GM19397 (cell line): ENCODE measurements around the gene GPER1.
"Not testable (repeated sequence)": the region's sequence is repeated elsewhere in the genome, so short reads cannot be mapped to it uniquely, and the experiment has no call there.

ENCODE experiments used
- ATAC-seq: cut with Tn5 transposase; IDR thresholded peaks from one replicate; pipeline ENCODE4 v1.9.1; 2021; ENCODE audit warnings: mild to moderate bottlenecking, moderate library complexity; ENCODE audit not compliant: unreplicated experiment

Gene GPER1

DNA sequence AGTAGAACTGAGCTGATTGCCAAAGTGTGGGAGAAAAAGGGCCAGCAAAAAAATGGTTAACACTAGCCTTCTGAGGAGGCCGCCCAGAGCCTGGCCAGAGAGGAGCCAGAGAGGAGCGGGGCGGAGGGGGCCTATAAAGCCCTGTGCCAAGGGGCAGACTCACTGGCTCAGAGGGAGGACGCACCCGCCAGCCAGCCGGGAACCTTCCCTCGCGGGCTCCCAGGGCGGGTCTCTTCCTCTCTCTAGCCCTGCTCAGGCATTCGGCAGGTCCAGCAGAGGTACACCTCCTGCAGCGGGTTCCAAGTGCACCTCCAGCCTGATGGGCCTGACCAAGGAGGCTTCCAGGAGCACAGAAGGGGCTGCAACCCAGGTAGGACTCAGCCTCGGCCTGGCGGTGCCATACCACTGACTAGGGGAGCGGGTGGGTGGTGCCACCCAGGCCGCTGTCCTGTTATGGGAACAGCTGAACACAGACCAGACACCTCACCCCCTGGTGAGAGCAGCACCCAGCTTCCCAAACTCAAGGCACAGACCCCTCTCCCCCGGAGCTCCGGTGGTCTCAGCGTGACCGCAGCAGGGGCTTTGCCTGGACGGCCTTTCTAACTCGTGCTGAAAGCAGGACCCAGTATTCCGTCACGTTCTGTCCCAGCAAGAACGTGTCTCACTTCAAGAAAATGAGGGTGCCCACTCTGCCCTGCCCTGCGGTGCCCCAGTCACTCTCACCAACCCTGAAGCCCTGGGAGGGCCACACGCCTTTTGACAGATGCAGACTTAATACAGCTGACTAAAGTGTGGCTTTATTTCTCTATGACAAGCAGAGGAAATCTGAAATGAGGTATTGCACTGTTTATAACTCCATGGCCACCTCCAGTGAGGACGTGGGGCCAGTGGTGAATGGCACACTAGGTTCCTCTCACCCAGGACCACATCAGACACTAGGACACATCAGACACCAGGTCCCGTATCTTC is at the start of gene GPER1:
GPER1 (plus strand) TSS at position 162 of the 969 bp plus-strand sequence. CDS start 3,616 bp downstream, outside the sequence.
- no peak for ATAC-seq

DNA sequence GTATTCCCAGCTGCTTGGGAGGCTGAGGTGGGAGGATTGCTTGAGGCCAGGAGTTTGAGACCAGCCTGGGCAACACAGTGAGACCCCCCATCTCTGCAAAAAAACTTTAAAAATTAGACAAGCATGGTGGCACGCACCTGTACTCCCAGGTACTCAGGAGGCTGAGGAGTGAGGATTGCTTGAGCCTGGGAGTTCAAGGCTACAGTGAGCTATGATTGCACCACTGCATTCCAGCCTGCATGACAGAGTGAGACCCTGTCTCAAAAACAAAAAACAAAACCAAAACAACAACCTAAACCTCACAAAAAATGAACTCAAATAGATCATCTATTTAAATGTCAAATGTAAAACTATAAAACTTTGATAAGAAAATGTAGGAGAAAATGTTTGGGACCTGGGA is 47.7 kb upstream of the GPER1 start:
- ATAC-seq = not testable (repeated sequence)

DNA sequence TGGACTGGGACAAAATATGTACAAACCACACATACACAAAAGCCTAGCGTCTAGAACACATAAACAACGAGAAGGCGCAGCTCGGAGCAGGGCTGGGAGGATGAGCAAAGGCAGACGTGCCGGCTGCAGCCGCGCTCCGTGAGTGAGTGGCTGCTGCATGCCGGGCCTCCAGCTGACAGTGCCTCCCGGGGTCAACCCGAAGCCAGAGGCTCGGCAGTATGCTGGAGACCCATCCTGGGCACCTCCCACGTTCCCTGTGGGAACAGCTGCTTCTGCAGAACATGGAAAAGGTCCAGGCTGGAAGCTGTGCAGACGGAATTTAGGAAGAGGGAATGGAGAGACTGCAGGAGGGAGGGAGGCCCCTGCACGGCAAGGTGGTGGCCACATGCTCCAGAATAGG is 47.1 kb upstream of the GPER1 start:
- no peak for ATAC-seq

DNA sequence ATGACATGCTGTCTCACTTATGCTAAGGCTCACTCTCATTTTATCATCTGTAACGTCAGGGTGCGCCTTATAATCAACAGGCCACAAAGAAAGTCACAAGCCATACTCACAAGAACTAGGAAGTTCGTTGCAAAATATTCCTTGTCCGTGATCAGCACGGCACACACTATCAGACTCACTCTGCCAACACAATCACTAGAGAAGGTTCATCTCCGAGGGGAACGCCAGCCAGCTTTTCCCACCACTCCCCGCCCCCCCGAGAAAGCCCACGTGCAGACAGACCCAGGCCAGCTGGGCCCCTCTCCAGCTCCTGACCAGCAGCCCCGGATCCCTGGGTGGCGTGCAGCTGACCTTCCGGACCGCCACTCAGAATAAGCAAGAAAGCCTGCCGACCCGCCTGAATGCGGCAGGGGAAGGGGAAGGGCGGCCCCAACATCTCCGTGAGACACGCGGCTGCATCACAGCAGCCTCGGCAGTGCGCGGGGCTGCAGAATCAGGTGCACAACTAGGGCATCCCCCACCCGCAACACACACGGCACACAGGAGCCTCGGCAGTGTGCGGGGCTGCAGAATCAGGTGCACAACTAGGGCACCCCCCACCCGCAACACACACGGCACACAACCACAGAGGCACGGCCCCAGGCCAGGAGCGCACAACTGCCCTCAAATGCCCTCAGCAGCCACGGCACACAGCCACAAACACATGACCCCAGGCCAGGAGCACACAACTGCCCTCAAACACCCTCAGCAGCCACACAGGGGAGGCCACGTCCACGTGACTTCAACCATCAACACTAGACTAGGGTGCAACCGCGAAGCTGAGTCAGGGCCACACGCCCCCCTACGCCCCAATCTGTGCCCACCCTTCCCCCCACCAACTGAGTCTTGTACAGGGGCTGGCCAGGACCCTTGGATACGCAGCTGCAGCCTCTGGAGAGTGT is 46.1 kb upstream of the GPER1 start:
- no peak for ATAC-seq

DNA sequence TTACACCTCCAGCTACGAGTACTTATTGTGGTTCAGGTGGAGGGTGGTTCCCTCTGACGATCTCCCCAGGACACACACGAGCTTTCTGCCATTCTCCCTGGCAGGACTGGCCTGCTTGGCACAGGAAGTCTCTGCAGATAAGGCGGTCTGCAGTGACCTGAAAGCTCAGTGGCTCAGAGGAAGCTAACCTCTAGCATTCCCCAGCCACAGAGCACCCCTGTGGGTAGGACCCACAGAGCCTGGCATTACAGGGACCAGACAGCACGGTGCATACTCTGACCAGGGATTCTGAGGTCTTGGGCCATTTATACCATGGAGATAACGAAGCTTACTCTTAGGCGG is 45.5 kb upstream of the GPER1 start:
- no peak for ATAC-seq

DNA sequence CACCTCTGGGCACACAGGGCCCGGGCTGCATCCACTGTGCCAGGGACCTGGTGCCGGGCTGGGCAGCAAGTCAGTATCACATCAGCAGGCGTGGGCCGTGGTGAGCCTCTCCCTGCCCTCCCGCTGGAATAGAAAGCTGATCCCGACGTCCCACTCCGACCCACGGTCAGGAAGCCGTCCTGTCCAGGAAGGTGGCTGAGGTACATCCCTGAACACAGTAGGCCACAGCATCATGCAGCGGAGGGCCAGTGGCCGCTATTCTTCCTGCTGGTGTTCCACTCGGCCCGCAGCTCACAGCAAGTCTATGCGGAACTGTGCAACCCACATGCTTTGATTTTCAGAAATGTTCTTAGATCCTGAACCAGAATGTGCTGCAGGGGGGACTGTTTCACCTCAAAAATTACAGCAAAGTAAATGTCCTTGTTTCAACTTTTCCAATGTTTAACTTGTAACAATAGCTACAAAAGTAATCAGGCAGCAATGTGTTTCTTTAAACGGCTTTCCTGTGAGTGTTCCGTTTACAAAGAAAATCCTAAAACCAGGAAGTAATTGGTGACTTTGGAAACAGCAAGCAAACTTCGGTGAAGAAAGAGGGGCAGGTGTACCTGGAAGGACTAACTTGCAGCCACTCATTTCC is 44.2 kb upstream of the GPER1 start:
- ATAC-seq = no peak

DNA sequence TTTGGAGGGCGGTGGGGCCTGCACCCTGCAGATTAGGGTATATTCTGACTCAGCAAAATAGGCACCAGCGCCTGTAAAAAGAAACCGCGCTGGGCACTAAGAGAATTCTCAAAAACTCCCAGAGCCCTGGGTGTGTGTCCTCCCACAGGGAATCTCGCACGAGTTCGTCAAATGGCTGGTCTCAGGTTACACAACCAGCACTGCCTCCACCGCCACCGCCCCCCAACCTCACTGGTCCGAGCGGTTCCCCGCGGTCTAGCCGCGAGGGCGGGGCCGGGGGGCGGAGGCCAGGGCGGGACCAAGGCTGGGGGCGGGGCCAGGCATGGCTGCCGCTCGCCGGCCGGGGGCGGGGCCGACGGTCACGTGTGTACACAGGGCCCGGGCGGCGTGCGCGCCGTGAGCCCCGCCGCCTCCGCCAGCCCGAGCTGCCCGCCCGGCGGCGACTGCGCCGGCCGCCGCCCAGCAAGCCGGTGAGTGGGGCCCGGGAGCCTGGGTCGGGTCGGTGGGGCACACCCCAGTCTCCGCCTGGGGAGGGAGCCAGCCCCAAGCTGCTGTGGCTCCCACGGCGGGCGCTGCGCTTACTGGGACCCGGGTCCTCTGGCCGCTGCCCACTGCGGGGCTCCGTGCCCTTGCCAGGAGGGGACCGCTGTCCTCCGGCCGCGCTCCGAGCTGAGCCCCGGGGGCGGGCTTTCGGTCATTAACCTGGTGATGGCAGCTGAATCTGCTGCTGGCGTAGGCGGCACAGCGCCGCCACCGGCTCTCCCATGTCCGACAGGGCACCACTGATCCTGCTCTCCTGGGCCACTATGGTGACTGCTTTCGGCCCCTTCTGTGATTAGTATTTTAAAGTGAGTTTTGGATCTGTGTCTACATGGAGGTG is 43.5 kb upstream of the GPER1 start, which contains the start of gene GPR146:
GPR146 (plus strand) TSS at position 358 of the 880 bp plus-strand sequence. CDS start 12,970 bp downstream, outside the sequence.
- ATAC-seq = peak; percentile 87

DNA sequence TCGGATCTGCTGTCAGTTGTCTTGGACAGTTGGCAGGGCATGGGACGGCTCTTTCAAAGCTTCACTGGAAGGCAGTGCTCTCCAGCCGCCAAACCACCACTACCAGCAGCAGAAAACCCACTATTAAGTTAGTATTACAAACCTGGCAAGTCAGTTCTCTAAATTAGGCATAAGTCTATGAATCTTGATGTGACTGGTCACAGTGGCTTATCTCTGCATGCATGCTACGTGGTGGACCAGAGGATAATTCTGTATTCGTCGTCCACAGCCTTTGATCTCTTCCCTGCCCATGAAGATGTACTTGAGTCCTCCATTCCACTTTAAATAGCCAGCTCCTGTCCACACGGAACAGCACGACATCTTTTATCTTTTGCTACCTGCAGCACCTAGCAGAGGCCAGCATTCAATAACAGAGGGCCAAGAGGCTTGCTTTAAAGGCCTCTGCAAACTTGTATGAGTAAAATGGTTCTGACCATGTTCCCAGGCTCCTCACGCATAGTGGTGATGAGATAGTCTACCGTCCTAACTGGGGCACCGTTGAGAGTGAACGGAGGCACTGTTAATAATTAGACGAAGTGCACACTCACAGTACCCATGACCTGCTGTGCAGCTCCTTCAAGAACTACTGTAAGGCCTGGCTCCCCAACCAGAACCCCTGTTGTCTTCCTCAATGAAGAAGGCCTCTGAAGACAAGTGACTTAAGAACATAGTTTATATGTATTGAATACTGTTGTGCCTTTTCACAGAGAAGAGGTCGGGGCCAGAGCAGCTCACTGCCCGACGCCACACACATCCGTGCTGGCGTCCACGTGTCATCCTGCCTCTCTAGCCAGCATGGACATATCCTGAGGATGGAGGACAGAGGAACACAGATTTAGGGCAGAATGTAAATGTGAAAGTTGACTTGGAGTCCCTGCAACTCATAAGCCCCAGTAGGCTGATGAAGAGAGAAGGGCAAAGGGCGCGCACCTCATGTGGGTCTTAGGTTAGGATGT is 42.5 kb upstream of the GPER1 start:
- ATAC-seq = no peak

DNA sequence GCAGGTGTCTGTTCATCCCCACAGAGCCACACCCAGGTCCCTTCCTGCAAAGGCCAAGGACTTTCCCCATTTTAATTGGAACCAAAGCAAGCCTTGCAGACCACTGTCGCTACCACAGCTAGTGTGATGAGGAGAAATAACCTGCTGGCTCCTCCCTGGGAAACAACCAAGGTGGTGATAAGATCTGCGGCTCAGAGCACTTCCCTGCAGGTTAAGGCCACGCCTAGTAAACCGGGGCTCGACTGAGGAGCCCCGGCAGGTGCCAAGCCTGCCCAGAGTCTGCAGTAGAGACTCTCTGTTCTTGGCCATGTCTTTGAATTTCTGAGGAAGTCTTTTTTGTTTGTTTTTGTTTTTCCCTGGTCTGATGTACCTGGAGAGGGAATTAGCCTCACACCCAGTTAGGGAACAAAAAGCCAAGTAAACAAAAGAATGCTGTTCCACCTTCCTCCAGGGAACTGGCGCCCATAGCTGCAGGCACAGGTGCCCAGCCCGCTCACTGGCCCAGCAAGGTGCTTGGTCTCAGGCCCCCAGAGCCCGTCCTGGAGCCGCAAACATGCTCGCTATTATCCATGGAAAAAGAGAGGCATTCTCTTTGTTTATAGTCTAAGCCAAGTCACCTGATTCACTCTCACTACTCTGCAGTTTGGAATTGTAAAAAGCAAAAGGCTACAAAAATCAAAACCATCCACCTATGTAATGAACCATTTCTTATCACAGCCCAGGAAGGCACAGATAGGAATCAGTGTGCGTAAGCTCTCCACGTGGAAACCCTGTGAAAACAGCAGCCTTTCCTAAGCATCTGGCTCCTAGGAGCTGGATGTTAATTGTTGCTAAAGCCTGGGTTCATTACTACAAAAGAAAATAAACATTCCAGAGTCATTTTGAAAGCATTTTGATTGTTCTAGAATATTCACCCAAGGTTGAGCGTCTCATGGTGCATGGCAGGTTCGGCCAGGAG is 40.9 kb upstream of the GPER1 start:
- no peak for ATAC-seq

DNA sequence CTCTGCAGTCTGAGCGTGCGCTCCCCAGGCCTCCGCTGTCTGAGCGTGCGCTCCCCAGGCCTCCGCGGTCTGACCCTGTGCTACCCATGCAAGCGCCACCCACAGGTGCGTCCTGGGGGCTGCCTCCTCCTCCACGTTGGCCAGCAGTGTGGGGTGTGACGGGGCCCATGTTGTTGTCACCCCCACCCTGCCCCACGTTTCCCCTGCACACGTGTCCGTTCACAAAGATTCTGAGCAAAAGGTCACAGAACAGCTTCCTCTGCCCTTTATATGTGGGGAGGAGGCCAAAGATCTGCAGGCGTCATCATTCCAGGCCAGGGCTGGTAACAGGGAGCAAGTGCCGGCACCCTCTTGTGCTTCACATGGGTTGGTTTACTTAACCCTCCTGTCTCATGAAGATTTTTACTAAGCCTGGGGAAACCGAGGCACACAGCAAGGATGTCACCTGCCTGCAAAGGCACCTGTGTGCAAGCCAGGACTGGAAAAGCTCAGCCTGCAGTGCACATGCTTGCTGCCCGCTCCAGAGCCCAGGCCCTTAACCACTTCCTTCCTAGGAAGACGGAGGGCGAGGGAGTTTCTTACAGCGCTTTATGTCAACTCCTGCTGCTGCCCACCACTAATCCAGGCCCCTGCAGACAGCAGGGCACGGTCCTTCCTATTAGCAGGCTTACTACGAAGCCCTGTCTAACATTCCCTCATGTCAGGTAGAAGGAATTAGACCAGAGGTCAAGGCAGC is 38.7 kb upstream of the GPER1 start:
- ATAC-seq = no peak

DNA sequence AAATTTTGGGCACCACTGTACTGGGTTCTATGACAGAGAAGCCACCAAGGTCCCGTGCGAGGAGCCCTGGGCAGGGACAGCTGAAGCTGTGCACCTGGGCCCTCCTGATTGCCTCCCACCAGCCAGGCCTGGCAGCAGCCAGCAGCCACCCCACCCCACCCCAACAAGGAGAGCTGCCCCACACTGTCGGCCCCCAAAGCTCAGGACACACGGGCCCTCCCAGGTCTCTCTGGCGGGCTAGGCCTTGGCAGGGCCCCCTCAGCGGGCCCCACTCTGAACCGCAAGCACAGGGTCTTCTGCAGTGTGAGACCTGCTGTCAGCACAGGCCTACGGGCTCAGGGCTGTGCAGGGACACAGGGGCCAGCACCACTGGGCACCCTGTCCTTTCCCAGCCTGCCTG is 38.1 kb upstream of the GPER1 start:
- no peak for ATAC-seq

DNA sequence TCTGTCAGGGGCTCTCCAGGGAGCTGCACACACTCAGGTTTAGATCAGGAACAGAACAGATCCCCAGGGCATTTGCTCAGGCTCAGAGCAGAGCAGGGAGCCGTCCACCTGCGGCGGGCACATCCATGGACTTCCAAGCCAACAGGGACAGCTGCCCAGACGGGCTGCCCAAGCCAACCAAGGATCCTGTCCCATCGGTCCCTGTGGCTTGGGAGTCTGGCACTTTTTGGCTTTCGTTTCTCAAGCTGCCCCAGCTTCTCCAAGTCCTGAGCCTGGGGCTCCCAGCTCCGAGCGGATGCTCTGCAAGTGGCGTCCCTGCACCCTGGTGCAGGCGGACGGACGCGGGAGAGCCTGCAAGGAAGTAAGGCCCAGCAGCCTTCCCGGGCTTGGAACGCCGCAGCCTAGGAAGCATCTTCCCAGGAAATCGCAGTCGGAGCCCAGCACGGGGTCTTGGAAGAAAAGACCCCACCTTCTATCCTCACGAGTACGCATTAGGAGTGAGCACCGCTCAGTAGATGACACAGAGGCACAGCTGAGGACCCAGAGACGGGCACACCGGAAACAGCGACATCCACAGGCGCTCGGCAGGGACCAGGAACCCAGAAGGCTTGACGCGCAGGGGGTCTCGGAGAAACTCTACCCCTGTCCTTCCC is 37.5 kb upstream of the GPER1 start:
- no peak for ATAC-seq

DNA sequence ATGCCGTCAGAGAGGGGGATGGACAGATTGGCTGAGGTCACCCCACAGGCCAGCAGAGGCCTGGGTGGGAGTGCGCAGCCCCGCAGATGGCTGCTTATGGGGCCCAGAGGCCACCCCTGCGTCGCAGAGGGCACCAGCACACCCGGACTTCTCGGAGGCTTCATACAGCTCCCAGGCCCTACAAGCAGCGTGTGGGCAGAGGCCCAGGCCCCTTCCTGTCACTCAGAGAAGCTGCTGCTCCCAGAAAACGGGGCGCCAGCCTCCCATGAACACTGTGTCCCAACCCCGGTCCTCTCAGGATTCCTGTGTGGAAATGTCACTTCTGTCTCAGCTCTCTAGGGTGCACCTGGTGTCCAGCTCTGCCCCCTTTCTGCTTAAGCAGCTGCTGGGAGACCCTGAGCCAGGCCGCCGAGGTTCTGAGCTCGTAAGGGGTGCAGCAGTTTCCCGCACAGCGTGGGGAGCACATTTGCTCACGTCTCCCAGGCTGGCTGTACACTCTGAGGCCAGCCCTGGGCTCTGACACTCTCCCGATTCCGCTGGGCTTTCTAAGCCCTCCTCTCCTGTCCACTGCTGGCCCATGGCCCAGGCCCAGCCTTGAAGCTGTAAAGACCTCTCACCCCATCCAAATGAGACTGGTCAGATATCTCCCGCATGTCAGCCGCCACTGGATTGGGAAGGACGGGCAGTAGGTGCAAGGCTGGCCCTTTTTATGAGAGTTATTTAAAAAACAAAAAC is 36.8 kb upstream of the GPER1 start:
- ATAC-seq = no peak

DNA sequence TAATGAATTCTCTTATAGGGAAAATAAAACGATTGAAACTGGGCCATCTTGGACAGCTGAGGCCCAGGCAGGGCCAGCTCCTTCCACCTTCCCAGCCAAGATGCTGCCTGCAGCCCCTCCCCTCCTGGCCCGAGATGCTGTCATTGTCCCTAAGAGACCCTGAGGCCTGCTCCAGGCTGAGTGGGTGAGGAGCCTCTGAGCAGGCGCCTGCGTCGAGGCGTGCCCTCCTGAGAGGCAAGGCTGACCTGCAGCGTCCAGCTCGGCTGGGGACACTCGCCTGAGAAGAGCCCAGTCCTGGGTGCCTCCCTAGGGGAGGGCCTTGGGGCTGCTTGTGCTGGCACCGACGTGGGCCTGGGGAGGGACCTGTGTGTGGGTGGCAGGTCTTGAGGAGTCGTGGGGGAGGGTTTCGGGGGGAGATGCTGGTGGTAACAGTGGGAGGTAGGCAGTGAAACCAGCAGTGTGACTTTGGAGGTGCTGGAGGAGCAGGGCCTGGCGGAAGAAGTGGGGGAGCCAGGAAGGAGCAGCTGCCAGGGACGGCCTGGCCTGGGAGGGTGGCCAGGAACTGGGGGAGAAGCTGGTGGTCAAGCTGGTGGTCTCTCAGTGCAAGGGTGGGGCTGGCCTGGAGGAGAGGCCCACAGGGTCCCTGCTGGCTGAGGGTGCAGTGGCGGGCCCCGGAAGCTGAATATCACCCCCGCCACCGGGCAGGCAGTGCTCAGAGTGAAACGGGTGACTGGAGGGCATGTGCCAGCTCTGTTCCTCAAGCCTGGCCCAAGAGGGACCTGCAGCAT is 35.7 kb upstream of the GPER1 start:
- ATAC-seq = no peak

DNA sequence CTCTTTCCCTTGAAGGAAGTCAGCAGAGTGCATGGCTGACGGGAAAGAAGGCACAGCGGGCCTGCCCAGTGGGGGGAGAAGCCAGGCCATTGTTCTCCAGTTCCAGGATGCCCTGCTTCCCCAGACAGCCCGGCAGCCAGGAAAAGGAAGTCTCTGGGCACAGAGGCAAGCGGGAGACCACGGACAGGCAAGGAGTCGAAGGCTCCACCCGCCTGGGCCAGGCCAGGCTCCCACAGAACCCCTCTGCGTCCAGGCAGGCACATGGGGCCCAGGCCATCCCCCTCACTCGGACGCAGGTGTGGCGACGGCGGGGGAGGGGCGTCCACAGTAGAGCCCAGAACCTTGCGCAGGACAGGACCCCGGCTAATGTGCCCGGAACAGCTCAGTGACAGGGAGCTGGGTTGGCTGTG is 34.9 kb upstream of the GPER1 start:
- no peak for ATAC-seq
